GM21723 (cell line): ENCODE measurements around the gene OR2V1.
"Not testable (repeated sequence)": the region's sequence is repeated elsewhere in the genome, so short reads cannot be mapped to it uniquely, and the experiment has no call there.

Experiments used
- ATAC-seq: cut with Tn5 transposase; IDR thresholded peaks from one replicate; pipeline ENCODE4 v1.9.1; 2021; ENCODE audit warnings: mild to moderate bottlenecking, moderate library complexity; ENCODE audit not compliant: unreplicated experiment

Gene OR2V1, protein sequence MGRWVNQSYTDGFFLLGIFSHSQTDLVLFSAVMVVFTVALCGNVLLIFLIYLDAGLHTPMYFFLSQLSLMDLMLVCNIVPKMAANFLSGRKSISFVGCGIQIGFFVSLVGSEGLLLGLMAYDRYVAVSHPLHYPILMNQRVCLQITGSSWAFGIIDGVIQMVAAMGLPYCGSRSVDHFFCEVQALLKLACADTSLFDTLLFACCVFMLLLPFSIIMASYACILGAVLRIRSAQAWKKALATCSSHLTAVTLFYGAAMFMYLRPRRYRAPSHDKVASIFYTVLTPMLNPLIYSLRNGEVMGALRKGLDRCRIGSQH

GRCh38 chr5:181130832-181131496 lies at the start of gene OR2V1:
Gene OR2V1 (minus strand): TSS chr5:181131169. CDS start chr5:181125304, 5,865 bp downstream.
- ATAC-seq = no peak

GRCh38 chr5:181177559-181177958 lies 46.6 kb upstream of the OR2V1 start:
- ATAC-seq = not testable (repeated sequence)

- no peak for ATAC-seq
Measured at GRCh38 chr5:181176254-181176952, 45.4 kb upstream of the OR2V1 start.

- peak; percentile 54 for ATAC-seq
Measured at GRCh38 chr5:181173420-181174342, 42.7 kb upstream of the OR2V1 start.

GRCh38 chr5:181173027-181173419 lies 42.1 kb upstream of the OR2V1 start:
- ATAC-seq = peak; percentile 35

DNA sequence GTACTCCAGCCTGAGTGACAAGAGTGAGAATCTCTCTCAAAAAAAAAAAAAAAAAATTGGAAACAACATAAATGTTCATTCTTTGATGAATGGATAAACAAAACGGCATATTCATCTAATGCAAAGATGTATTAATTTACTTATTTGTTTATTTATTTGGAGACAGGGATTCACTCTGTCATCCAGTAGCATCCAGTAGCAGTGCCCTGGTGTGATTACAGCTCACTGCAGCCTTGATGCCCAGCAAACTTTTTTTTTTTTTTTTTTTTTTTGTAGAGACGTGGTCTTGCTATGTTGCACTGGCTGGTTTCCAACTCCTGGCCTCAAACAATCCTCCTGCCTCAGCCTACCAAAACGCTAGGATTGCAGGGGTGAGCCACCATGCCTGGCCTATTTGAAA lies 40.8 kb upstream of the OR2V1 start:
- ATAC-seq = no peak

GRCh38 chr5:181170996-181171395 lies 40.0 kb upstream of the OR2V1 start:
- no peak for ATAC-seq

DNA sequence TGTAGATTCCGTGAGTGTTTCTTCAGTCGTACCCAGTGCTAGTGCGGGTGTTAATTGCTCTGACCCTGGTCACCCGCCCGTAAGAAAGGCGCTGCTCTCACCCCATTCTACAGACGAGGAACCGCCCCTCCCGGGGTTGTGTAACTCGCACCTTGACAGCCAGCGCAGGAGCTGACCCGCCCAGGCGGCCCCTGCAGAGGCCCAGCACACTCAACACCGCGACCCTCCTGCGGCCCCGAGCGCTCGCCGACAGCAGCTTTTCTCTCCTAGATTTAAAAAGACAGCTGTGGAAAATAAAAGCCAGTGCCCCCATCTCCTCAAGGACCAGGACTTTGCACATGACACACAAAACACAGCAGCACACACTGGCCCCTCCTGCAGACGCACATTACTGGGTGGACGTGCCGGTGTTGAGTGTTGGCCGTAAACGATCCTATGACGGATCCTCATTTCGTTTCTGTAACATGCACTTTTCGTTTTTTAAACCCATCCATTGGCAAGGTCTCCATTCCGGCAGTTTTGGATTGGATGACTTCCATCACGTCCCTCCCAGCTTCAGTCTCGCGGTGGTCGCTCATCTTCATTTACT lies 39.4 kb upstream of the OR2V1 start:
- no peak for ATAC-seq

GRCh38 chr5:181169459-181170236 lies 38.7 kb upstream of the OR2V1 start:
- ATAC-seq = peak; percentile 39

DNA sequence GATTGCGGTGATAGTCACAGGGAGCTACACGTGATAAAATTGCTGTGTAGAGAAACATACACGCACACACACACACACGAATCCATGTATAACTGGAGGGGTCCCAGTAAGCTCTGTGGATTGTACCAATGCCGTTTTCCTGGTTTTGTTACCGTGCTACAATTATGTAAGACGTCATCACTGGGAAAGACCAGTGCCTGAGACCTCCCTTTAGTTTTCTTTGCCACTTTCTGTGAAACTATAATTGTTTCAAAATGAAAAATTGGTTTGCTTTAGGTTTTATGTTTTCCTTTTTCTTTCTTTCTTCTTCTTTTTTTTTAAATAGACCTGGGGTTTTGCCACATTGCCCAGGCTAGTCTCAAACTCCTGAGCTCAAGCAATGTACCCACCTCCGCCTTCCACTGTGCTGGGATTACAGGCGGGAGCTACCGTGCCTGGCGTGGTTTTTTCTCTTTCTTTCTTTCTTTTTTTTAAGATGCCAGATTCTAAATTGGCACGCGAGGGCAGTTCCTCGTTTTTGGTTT lies 37.7 kb upstream of the OR2V1 start:
- ATAC-seq = no peak

DNA sequence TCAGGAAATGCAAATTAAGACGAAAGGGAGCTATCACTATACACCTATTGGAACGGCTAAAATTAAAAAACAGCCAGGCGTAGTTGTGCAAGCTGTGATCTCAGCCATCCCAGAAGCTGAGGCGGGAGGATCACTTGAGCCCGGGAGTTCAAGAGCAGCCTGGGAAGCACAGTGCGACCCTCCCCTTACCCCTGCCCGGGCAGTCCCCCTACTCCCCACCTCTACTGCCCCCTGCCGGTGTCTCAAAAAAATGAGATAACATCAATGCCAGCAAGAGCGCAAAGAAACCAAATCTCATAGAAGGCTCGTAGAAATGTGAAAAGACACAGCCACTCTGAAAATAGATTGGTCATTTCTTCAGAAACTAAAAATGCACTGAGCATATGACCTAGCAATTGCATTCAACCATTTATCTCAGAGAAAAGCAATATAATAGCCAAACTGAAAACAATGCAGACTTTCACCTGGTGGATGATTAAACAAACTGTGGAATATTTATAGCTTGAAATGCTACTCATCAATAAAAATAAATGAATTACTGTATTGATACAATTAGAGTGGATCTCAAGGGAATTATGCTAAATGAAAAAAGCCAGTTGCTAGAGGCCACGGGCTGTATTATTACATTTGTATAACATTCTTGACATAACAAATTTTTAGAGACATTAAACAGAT lies 37.0 kb upstream of the OR2V1 start:
- no peak for ATAC-seq

- no peak for ATAC-seq
Measured at GRCh38 chr5:181166812-181167733, 36.1 kb upstream of the OR2V1 start.

- no peak for ATAC-seq
Measured at GRCh38 chr5:181164076-181164952, 33.3 kb upstream of the OR2V1 start.

DNA sequence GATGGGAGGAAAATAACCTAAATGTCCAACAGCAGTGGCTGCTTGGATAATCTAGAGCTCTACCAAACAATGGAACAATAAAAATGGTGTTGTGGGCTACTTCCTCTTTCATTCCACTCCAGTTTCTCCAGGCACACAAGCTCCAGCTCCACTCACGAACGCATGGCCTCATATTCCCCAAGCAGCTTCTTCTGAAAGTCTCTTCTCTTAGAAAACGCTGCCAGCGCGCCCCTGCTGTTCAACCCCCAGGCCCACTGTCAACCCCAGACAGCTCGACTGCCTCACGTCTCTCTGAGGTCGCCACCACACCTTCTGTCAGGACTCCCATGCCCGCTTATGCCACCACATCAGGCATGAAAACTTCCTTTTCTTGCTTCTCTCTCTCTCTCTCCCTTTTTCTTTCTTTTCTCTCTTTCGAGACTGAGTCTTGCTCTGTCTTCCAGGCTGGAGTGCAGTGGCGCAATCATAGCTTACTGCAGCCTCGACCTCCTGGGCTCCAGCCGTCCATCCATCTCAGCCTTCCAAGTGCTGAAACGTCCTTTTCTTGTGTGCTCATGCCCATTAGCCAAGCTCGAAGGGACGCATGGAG lies 32.6 kb upstream of the OR2V1 start:
- no peak for ATAC-seq

DNA sequence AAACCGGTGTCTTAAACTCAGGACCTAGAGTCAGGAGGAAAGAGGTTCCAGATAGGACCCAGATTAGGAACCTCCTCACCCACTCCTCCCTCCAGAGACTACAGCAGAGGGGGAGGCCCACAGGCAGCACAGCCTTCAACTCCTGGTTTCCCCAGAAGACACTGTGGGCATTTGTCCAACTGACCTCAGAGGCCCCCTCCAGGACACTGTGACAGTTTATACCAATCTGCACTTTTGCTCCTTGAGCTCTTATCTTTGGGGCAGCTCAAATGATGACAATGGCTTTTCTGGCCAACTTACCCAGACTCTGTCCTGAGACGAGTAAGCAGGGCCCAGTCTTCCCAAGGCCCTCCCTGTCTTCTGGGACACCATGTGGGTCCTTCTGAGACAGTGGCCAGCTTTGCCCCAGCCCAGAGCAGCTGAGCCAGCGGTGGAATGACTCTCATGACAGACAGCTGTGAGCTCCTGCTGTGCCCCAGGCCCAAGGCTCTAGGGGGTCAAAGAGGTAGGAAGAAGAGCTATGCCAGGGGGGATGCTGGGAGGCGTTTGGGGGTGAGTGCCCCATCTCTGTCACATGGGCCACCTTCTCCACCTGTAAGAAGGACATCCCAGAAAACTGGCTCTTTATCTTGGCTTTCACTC lies 30.7 kb upstream of the OR2V1 start:
- ATAC-seq = no peak
